Psoas muscle (tissue), 8 donors: Measurements from ENCODE around the gene IPPK. TPM values are rescaled to one million over a fixed set of nuclear protein-coding genes. Genes with fewer than 3 reads are reported as not detected.

Source experiments
- ATAC-seq, 4 donors: fragments of 200-7000 bp; cut with Tn5 transposase; one replicate each; pipeline ENCODE4 v1.9.1; 2020; ENCODE audit warnings: moderate library complexity in 3 of 4, mild to moderate bottlenecking in 2 of 4
- DNase-seq, 2 donors: peaks; one replicate each; pipeline ENCODE4 v3.0.0-alpha.2; 2020
- H3K27ac ChIP-seq: fragments of 200-600 bp; one replicate; pipeline ENCODE4 v1.8.0; 2022
- H3K27me3 ChIP-seq, 3 donors: fragments of 200-600 bp in 1 of 3; one replicate each; pipeline versions ENCODE4 v1.6.1 to v1.8.0; 2013 to 2022; ENCODE audit warnings: low read length in 2 of 3, mild to moderate bottlenecking in 2 of 3, moderate library complexity in 1 of 3; ENCODE audit not compliant: insufficient read depth in 3 of 3
- H3K36me3 ChIP-seq, 2 donors: fragments of 200-600 bp in 1 of 2; one replicate each; pipeline versions ENCODE4 v1.6.1 to v1.8.0; 2013 to 2022; ENCODE audit warnings: low read depth in 1 of 2, mild to moderate bottlenecking in 1 of 2, moderate library complexity in 1 of 2; ENCODE audit not compliant: insufficient read depth in 1 of 2
- H3K4me1 ChIP-seq: fragments of 200-600 bp; one replicate; pipeline ENCODE4 v1.8.0; 2022
- H3K4me3 ChIP-seq: fragments of 200-600 bp; one replicate; pipeline ENCODE4 v1.8.0; 2022; ENCODE audit warnings: mild to moderate bottlenecking
- H3K9me3 ChIP-seq: fragments of 200-600 bp; one replicate; pipeline ENCODE4 v1.8.0; 2022
- WGBS, 3 donors: extraction: QIAGEN DNeasy Blood & Tissue Kit; methylation state at CpG; one replicate each; pipeline versions ENCODE4 v1.1.6 to v1.1.7; 2013; 5-methylcytosine and 5-hydroxymethylcytosine counted together
- intact Hi-C, 2 donors: fragments of 100-400 bp; cut with DNase I; formaldehyde crosslinking; loops; one replicate each; pipeline versions ENCODE4 v1.11.0 to v1.14.2; 2022
- polyA plus RNA-seq, 3 donors: library from polyadenylated mRNA; stranded (reverse); fragments of 200-250 nt; gene quantifications; one replicate each; pipeline ENCODE4 v1.2.3, GENCODE V29; 2013
- total RNA-seq, 4 donors: library from RNA; stranded (reverse); fragmentation: NEBNext Ultra II Directional in 2 of 4; extraction: Animal tissue kit (Norgen Biotek cat#: 25700) in 2 of 4; gene quantifications; one replicate each; pipeline versions ENCODE4 v1.2.1 to v1.2.4, GENCODE V29; 2021 to 2023
- TF ChIP-seq, protein P1 (sequence below): fragments of 200-600 bp; IDR thresholded peaks from one replicate; pipeline ENCODE4 v1.8.0; 2022; ENCODE audit warnings: antibody characterized with exemption
- donor health status: healthy with polysubstance abuse.
- donor health status: DM: no; HTN: no; CAD: no; lungs with moderate emphysema.
- donor health status: Bipolar disorder and iron deficiency.
- donor health status: healthy.
- donor health status: DM: yes; HTN: yes; CAD: no.
- donor health status: DM: no; HTN: no; CAD: no.
- donor health status: DM: no; HTN: no; CAD: no.
- donor health status: DM: yes; HTN: yes; CAD: no.

IPPK gene
- total and polyA plus RNA-seq, 7 donors = 3.9 to 10.5 (median 8.5) TPM

DNA sequence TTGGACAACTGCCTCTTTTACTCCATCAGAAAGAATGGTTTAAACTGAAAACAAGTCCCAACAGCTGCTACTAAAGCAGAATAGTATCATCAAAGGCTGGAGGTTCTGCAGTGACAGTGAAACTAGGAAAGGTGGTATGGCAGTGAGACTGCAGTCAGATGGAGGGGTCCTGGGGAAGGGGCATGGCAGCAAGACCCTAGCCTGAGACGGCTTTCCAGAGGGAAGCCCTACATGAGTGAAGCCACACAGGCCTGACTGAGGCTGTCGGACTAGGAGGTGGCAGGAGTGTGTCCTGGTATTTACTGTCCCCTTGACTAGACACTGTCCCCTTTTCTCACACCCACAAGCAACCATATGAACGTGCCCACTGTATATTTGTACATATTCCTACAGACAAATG is 40.4 kb upstream of the IPPK start:
- no peak for ATAC-seq
- Histone ChIP-seq H3K4me3 (no peak overlapping the region), H3K9me3 (no peaks in the 10 kb centered on the region), H3K27me3 (no peaks in the 10 kb centered on the region), H3K36me3 (peaks cover 2 to 63% of the 10 kb centered on the region in 2 donors), H3K27ac (no peak overlapping the region), H3K4me1 (no peaks in the 10 kb centered on the region)
- TF ChIP-seq, protein P1, sequence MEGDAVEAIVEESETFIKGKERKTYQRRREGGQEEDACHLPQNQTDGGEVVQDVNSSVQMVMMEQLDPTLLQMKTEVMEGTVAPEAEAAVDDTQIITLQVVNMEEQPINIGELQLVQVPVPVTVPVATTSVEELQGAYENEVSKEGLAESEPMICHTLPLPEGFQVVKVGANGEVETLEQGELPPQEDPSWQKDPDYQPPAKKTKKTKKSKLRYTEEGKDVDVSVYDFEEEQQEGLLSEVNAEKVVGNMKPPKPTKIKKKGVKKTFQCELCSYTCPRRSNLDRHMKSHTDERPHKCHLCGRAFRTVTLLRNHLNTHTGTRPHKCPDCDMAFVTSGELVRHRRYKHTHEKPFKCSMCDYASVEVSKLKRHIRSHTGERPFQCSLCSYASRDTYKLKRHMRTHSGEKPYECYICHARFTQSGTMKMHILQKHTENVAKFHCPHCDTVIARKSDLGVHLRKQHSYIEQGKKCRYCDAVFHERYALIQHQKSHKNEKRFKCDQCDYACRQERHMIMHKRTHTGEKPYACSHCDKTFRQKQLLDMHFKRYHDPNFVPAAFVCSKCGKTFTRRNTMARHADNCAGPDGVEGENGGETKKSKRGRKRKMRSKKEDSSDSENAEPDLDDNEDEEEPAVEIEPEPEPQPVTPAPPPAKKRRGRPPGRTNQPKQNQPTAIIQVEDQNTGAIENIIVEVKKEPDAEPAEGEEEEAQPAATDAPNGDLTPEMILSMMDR = no peak
- 84 to 90% (median 85%) methylated on average over 3 of the region's 3 CpGs for WGBS, 3 donors
- DNase-seq = no peak
- intact Hi-C loops = no loop called here

- no peaks in the 10 kb centered on the region for H3K9me3 ChIP-seq
- no peak overlapping the region for H3K27ac ChIP-seq
- H3K4me3 ChIP-seq = no peak overlapping the region
- no peaks in the 10 kb centered on the region for H3K4me1 ChIP-seq
- H3K27me3 ChIP-seq = no peaks in the 10 kb centered on the region
- TF ChIP-seq, protein P1 = no peak
- H3K36me3 ChIP-seq = peaks cover under 1 to 58% of the 10 kb centered on the region in 2 donors
- intact Hi-C loops = no loop called here
- ATAC-seq (no peak), DNase-seq (no peak)
- WGBS, 3 donors = 96 to 100% (median 97%) methylated on average over 3 of the region's 3 CpGs
Measured at GRCh38 chr9:92709954-92710353, 40.0 kb upstream of the IPPK start.

GRCh38 chr9:92709240-92709639 is 39.3 kb upstream of the IPPK start:
- intact Hi-C loops = no loop called here
- Histone ChIP-seq H3K4me3 (no peak overlapping the region), H3K36me3 (peaks cover 0 to 51% of the 10 kb centered on the region in 2 donors), H3K27me3 (no peaks in the 10 kb centered on the region), H3K9me3 (no peaks in the 10 kb centered on the region), H3K27ac (no peak overlapping the region), H3K4me1 (no peaks in the 10 kb centered on the region)
- no peak for DNase-seq
- ATAC-seq = no peak
- TF ChIP-seq, protein P1 = no peak

- no peaks in the 10 kb centered on the region for H3K4me1 ChIP-seq
- H3K4me3 ChIP-seq = no peak overlapping the region
- TF ChIP-seq, protein P1 = no peak
- no peak overlapping the region for H3K27ac ChIP-seq
- no peaks in the 10 kb centered on the region for H3K9me3 ChIP-seq
- intact Hi-C loops = no loop called here
- DNase-seq = no peak
- peaks cover 0 to 34% of the 10 kb centered on the region in 2 donors for H3K36me3 ChIP-seq
- H3K27me3 ChIP-seq = no peaks in the 10 kb centered on the region
- ATAC-seq = no peak
Measured at GRCh38 chr9:92707530-92707929, 37.6 kb upstream of the IPPK start.

DNA sequence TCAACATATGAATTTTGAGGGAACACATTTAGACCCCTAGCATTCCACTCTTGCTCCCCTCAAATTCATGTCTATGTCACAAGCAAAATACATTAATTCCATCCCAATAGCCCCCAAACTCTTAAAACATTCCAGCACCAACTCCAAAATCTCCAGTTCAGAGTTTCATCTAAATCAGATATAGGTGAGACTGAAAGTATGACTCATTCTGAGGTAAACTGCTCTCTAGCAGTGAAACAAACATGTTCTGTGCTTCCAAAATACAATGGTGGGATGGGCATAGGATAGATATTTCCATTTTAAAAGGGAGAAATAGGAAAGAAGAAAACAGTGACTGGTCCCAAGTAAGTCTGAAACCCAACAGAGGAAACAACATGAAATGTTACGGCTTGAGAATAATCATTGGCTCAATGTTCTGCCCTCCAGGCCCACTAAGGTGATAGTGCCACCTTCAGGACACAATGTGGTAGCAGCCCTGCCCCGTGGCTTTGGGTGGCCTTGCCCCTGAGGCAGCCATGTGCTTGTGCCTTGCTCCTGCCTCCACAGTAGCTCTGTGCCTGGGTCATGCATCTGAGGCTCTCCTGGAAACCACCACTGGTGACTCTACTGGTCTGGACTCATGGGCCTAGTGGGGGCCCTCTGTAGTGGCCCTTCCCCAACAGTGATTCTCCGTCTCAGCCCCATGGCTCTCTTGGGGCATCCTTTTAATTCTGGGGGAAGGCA is 36.4 kb upstream of the IPPK start:
- ATAC-seq (peak in 3 of 4 donors; percentile 35 to 48 (median 44)), DNase-seq (no peak)
- 61 to 63% (median 63%) methylated on average over 3 of the region's 3 CpGs for whole genome bisulfite sequencing, 3 donors
- H3K9me3 ChIP-seq = no peaks in the 10 kb centered on the region
- H3K36me3 ChIP-seq = peaks cover 0 to 23% of the 10 kb centered on the region in 2 donors
- intact Hi-C loops = no loop called here
- no peaks in the 10 kb centered on the region for H3K27me3 ChIP-seq
- H3K4me1 ChIP-seq = no peaks in the 10 kb centered on the region
- H3K27ac ChIP-seq = no peak overlapping the region
- H3K4me3 ChIP-seq = no peak overlapping the region
- TF ChIP-seq, protein P1 = peak; percentile 33
